CD4-positive, alpha-beta memory T cell (primary cell): ENCODE results near the gene NIT1. TPM values are rescaled to one million over a fixed set of nuclear protein-coding genes. Genes with fewer than 3 reads are reported as not detected.

Source experiments
- CTCF ChIA-PET: fragments of 350-600 bp; sonication (Branson Sonifier 250); formaldehyde crosslinking; loops from one replicate; lab custom pipeline; 2021; ENCODE audit warnings: inconsistent platforms; ENCODE audit not compliant: partially characterized antibody; lab: Charles Lee
- POLR2A ChIA-PET: fragments of 350-600 bp; sonication (Branson Sonifier 250); formaldehyde crosslinking; loops from one replicate; lab custom pipeline; 2021; ENCODE audit not compliant: partially characterized antibody; lab: Charles Lee
- DNase-seq, 5 donors: peaks; one replicate each; pipeline versions ENCODE4 v3.0.0 to v3.0.0-alpha.2; 2020 to 2022; ENCODE audit warnings: mixed read lengths in 1 of 5
- H3K27ac ChIP-seq: one replicate; pipeline ENCODE4 v1.7.0; 2013; ENCODE audit warnings: low read depth, low read length
- H3K27me3 ChIP-seq: 2 replicates; pipeline ENCODE4 v1.7.0; 2013; ENCODE audit warnings: mild to moderate bottlenecking, low read length, moderate library complexity; ENCODE audit not compliant: insufficient read depth
- H3K36me3 ChIP-seq: 2 replicates; pipeline ENCODE4 v1.7.0; 2013; ENCODE audit warnings: mild to moderate bottlenecking, low read length, moderate library complexity; ENCODE audit not compliant: insufficient read depth
- H3K4me1 ChIP-seq: 2 replicates; pipeline ENCODE4 v1.7.0; 2013; ENCODE audit warnings: mild to moderate bottlenecking, low read length, moderate library complexity; ENCODE audit not compliant: insufficient read depth
- H3K4me3 ChIP-seq, 2 donors: one replicate each; pipeline ENCODE4 v1.7.0; 2013; ENCODE audit warnings: low read length in 2 of 2, mild to moderate bottlenecking in 1 of 2
- H3K9me3 ChIP-seq, 2 donors: one replicate each; pipeline ENCODE4 v1.7.0; 2013; ENCODE audit warnings: low read length in 2 of 2, control low read depth in 1 of 2; ENCODE audit not compliant: control insufficient read depth in 1 of 2
- H3K27ac Mint-ChIP-seq, 7 donors: one replicate each; pipeline ENCODE4 v1.8.0; 2020 to 2021; ENCODE audit warnings: mixed read lengths in 7 of 7, mild to moderate bottlenecking in 6 of 7, inconsistent platforms in 3 of 7, moderate library complexity in 3 of 7
- H3K27me3 Mint-ChIP-seq, 2 donors: one replicate each; pipeline ENCODE4 v1.8.0; 2020 to 2021; ENCODE audit warnings: mixed read lengths in 2 of 2
- H3K36me3 Mint-ChIP-seq, 2 donors: one replicate each; pipeline ENCODE4 v1.8.0; 2020 to 2021; ENCODE audit warnings: mixed read lengths in 2 of 2, inconsistent platforms in 1 of 2, mild to moderate bottlenecking in 1 of 2
- H3K4me1 Mint-ChIP-seq, 4 donors: one replicate each; pipeline ENCODE4 v1.8.0; 2020 to 2021; ENCODE audit warnings: mixed read lengths in 4 of 4, mild to moderate bottlenecking in 1 of 4
- H3K4me3 Mint-ChIP-seq, 8 donors: one replicate each; pipeline ENCODE4 v1.8.0; 2020 to 2021; ENCODE audit warnings: mixed read lengths in 8 of 8, mild to moderate bottlenecking in 7 of 8, moderate library complexity in 6 of 8, inconsistent platforms in 3 of 8
- H3K9me3 Mint-ChIP-seq, 8 donors: one replicate each; pipeline ENCODE4 v1.8.0; 2020 to 2021; ENCODE audit warnings: mixed read lengths in 8 of 8, mild to moderate bottlenecking in 5 of 8, inconsistent platforms in 3 of 8, moderate library complexity in 1 of 8
- intact Hi-C: fragments of 100-400 bp; cut with micrococcal nuclease; formaldehyde crosslinking; loops from one replicate; pipeline ENCODE4 v1.15.1; 2023
- polyA plus RNA-seq, 2 donors: library from polyadenylated mRNA; unstranded; fragments of 300-500 nt; fragmentation: Illumina TruSeq; gene quantifications; one replicate each; pipeline ENCODE4 v1.2.3, GENCODE V29; 2021
- total RNA-seq, 2 experiments: library from RNA; stranded (reverse); gene quantifications; one replicate each; pipeline ENCODE4 v1.2.3, GENCODE V29; 2021

The NIT1 gene
- total and polyA plus RNA-seq, 4 experiments from 2014 or later, result 17.5 to 50.5 (median 35.2) TPM

GRCh38 chr1:161121042-161121650, 3.2 kb downstream of the NIT1 start:
- Histone ChIP-seq H3K36me3 (peaks cover 52% of the 10 kb centered on the region), H3K27ac (peak overlapping the region; percentile 94), H3K4me1 (peaks cover 33% of the 10 kb centered on the region), H3K27me3 (no peaks in the 10 kb centered on the region), H3K9me3 (no peaks in the 10 kb centered on the region), H3K4me3 (no peak overlapping the region)
- DNase-seq, result no peak
- Mint-ChIP-seq H3K27me3 (no peaks in the 10 kb centered on the region), H3K27ac (peak overlapping the region in 6 of 7 donors; percentile 29 to 67 (median 56)), H3K4me1 (peaks cover 26 to 53% (median 35%) of the 10 kb centered on the region in 4 donors), H3K9me3 (no peaks in the 10 kb centered on the region), H3K36me3 (peaks cover 24 to 70% of the 10 kb centered on the region in 2 donors), H3K4me3 (no peak overlapping the region)
- POLR2A ChIA-PET, result interaction anchor here (1.1 to 1.6 kb wide), 5 partner anchors 10 to 75 kb away, joined by 3 to 6 read pairs (median 5); partner anchors contain the start of genes DEDD and USF1
- CTCF ChIA-PET, result interaction anchor here (0.7 to 1.6 kb wide), 6 partner anchors 16 to 124 kb away, joined by 3 to 4 read pairs (median 4); no protein-coding TSS in a partner anchor
- intact Hi-C loops, result no loop called here

DNA sequence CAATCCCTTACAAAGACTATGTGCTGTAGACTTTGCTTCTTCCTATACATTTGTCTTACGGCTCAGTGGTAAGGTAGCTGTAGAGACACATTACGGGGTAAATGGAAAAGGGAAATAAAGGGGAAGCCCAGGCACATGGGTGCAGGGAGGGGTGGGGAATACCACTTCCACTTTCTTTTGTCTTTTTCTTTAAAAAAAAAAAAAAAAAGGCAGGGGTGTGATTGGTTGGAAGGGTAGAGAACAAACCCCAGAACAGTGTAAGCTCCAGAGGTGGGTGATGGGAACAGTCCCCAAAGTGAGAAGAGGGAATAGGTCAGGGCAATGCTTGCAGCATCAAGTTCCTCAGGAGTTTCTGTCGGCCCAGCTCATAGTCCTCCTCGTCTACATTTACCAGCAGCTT, 3.9 kb downstream of the NIT1 start:
- intact Hi-C loops, result no loop called here
- H3K4me3 Mint-ChIP-seq, result no peak overlapping the region
- no peaks in the 10 kb centered on the region for H3K9me3 Mint-ChIP-seq
- H3K4me1 Mint-ChIP-seq, result peaks cover 26 to 50% (median 33%) of the 10 kb centered on the region in 4 donors
- H3K27ac Mint-ChIP-seq, result peak overlapping the region in 4 of 7 donors; percentile 9 to 44 (median 24)
- ChIA-PET CTCF (interaction anchor here (0.7 to 1.6 kb wide), 7 partner anchors 11 to 124 kb away, joined by 3 to 4 read pairs (median 3); partner anchors contain the start of gene DEDD), POLR2A (interaction anchor here (0.6 to 1.6 kb wide), 7 partner anchors 9 to 837 kb away, joined by 3 to 6 read pairs (median 4); partner anchors contain the start of genes DEDD, PEX19 and USF1)
- no peaks in the 10 kb centered on the region for H3K27me3 Mint-ChIP-seq
- Histone ChIP-seq H3K4me1 (peaks cover 26% of the 10 kb centered on the region), H3K27me3 (no peaks in the 10 kb centered on the region), H3K9me3 (no peaks in the 10 kb centered on the region), H3K36me3 (peaks cover 56% of the 10 kb centered on the region), H3K27ac (no peak overlapping the region), H3K4me3 (no peak overlapping the region)
- H3K36me3 Mint-ChIP-seq, result peaks cover 29 to 72% of the 10 kb centered on the region in 2 donors
- no peak for DNase-seq

DNA sequence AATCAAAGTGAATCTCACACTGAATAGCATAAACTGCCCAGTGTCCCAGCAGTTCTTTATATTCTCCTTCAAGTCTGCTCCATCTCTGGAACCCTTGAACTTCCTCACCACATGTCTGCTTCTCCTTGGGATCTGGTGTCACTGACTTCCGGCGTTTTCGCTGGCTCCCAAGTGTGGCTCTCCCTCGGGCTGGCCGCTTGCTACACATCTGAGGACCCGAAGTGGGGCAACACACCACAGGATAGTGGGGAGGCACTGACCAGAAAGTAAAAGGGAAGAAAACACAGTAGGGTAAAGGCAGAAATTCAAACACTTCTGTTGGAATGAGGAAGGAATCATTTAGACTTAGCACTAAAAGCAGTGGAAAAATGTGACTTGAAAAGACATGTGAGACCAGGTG, 5.1 kb downstream of the NIT1 start:
- CTCF ChIA-PET, result interaction anchor here (0.8 to 1.6 kb wide), 2 partner anchors 15 to 126 kb away, joined by 3 to 4 read pairs; no protein-coding TSS in a partner anchor
- H3K36me3 Mint-ChIP-seq, result peaks cover 39 to 75% of the 10 kb centered on the region in 2 donors
- no peaks in the 10 kb centered on the region for H3K27me3 ChIP-seq
- H3K9me3 ChIP-seq, result no peaks in the 10 kb centered on the region
- no peak overlapping the region for H3K4me3 ChIP-seq
- peaks cover 66% of the 10 kb centered on the region for H3K36me3 ChIP-seq
- DNase-seq, result no peak
- H3K4me3 Mint-ChIP-seq, result no peak overlapping the region
- POLR2A ChIA-PET, result no interaction called here
- H3K4me1 Mint-ChIP-seq, result peaks cover 29 to 50% (median 36%) of the 10 kb centered on the region in 4 donors
- no peak overlapping the region for H3K27ac ChIP-seq
- no peaks in the 10 kb centered on the region for H3K27me3 Mint-ChIP-seq
- peak overlapping the region in 2 of 7 donors; percentile 48 to 57 for H3K27ac Mint-ChIP-seq
- H3K9me3 Mint-ChIP-seq, result no peaks in the 10 kb centered on the region
- H3K4me1 ChIP-seq, result peaks cover 28% of the 10 kb centered on the region
- intact Hi-C loops, result no loop called here

GRCh38 chr1:161127649-161128048, 9.7 kb downstream of the NIT1 start:
- Histone ChIP-seq H3K27ac (no peak overlapping the region), H3K36me3 (peaks cover 58% of the 10 kb centered on the region), H3K27me3 (no peaks in the 10 kb centered on the region), H3K4me3 (no peak overlapping the region), H3K9me3 (no peaks in the 10 kb centered on the region), H3K4me1 (peaks cover 47% of the 10 kb centered on the region)
- POLR2A ChIA-PET, result interaction anchor here (0.6 to 1.7 kb wide), 5 partner anchors 10 to 59 kb away, joined by 3 to 5 read pairs (median 4); partner anchors contain the start of genes B4GALT3 and UFC1
- CTCF ChIA-PET, result interaction anchor here (0.9 to 1.3 kb wide), 4 partner anchors 13 to 88 kb away, joined by 3 to 5 read pairs (median 3); no protein-coding TSS in a partner anchor
- DNase-seq, result no peak
- Mint-ChIP-seq H3K27me3 (no peaks in the 10 kb centered on the region), H3K27ac (peak overlapping the region in 4 of 7 donors; percentile 31 to 65 (median 38)), H3K36me3 (peaks cover 32 to 67% of the 10 kb centered on the region in 2 donors), H3K4me1 (peaks cover 42 to 54% (median 53%) of the 10 kb centered on the region in 4 donors), H3K9me3 (no peaks in the 10 kb centered on the region), H3K4me3 (no peak overlapping the region)
- intact Hi-C loops, result no loop called here

GRCh38 chr1:161128591-161129420, 10.9 kb downstream of the NIT1 start:
- H3K9me3 ChIP-seq, result no peaks in the 10 kb centered on the region
- H3K27me3 Mint-ChIP-seq, result no peaks in the 10 kb centered on the region
- intact Hi-C loops, result no loop called here
- peaks cover 49% of the 10 kb centered on the region for H3K36me3 ChIP-seq
- ChIA-PET CTCF (interaction anchor here (0.7 to 1.0 kb wide), 2 partner anchors 31 to 43 kb away, joined by 3 read pairs; no protein-coding TSS in a partner anchor), POLR2A (interaction anchor here (6.4 kb wide), 1 partner anchor 11 kb away, joined by 47 read pairs; the partner anchor contains the start of genes NIT1 and PFDN2)
- no peaks in the 10 kb centered on the region for H3K27me3 ChIP-seq
- peaks cover 40 to 54% (median 53%) of the 10 kb centered on the region in 4 donors for H3K4me1 Mint-ChIP-seq
- H3K36me3 Mint-ChIP-seq, result peaks cover 26 to 57% of the 10 kb centered on the region in 2 donors
- H3K4me3 ChIP-seq, result no peak overlapping the region
- no peaks in the 10 kb centered on the region for H3K9me3 Mint-ChIP-seq
- peak overlapping the region in 5 of 7 donors; percentile 1 to 48 (median 37) for H3K27ac Mint-ChIP-seq
- peak overlapping the region in 3 of 8 donors; percentile 4 to 17 (median 9) for H3K4me3 Mint-ChIP-seq
- H3K27ac ChIP-seq, result no peak overlapping the region
- peaks cover 53% of the 10 kb centered on the region for H3K4me1 ChIP-seq
- no peak for DNase-seq

GRCh38 chr1:161130266-161130665, 12.4 kb downstream of the NIT1 start:
- POLR2A ChIA-PET, result interaction anchor here (0.6 to 6.4 kb wide), 3 partner anchors 8 to 51 kb away, joined by 3 to 47 read pairs (median 6); partner anchors contain the start of genes NIT1 and PFDN2
- DNase-seq, result no peak
- intact Hi-C loops, result no loop called here

More at GRCh38 chr1:161130266-161130665, 12.4 kb downstream of the NIT1 start:
- no peak overlapping the region for H3K4me3 ChIP-seq
- H3K4me1 ChIP-seq, result peaks cover 54% of the 10 kb centered on the region
- Mint-ChIP-seq H3K9me3 (no peaks in the 10 kb centered on the region), H3K27ac (peak overlapping the region in 5 of 7 donors; percentile 64 to 99 (median 91)), H3K27me3 (no peaks in the 10 kb centered on the region), H3K4me1 (peaks cover 39 to 57% (median 53%) of the 10 kb centered on the region in 4 donors), H3K36me3 (peaks cover 26 to 43% of the 10 kb centered on the region in 2 donors), H3K4me3 (peak overlapping the region in 3 of 8 donors; percentile 23 to 41 (median 34))
- H3K27ac ChIP-seq, result peak overlapping the region; percentile 7
- no peaks in the 10 kb centered on the region for H3K9me3 ChIP-seq
- no peaks in the 10 kb centered on the region for H3K27me3 ChIP-seq
- peaks cover 37% of the 10 kb centered on the region for H3K36me3 ChIP-seq
- CTCF ChIA-PET, result interaction anchor here (1.1 kb wide), 1 partner anchor 31 kb away, joined by 3 read pairs; no protein-coding TSS in a partner anchor
